Testis (tissue), 3 donors: ENCODE data around the gene BTK. TPM values are rescaled to one million over a fixed set of nuclear protein-coding genes. Genes with fewer than 3 reads are reported as not detected.

Source experiments
- DNase-seq: peaks from one replicate; pipeline ENCODE4 v3.0.0-alpha.2; 2019
- H3K27ac ChIP-seq, 2 donors: fragments of 200-600 bp; sonication (generic); one replicate each; pipeline ENCODE4 v1.5.1; 2019
- H3K27me3 ChIP-seq: fragments of 200-600 bp; sonication (generic); one replicate; pipeline ENCODE4 v1.5.1; 2019
- H3K36me3 ChIP-seq: fragments of 200-600 bp; sonication (generic); one replicate; pipeline ENCODE4 v1.5.1; 2017; ENCODE audit warnings: low read depth; ENCODE audit errors: missing control alignments
- H3K4me1 ChIP-seq: fragments of 200-600 bp; sonication (generic); one replicate; pipeline ENCODE4 v1.5.1; 2019
- H3K4me3 ChIP-seq, 2 donors: fragments of 200-600 bp; sonication (generic); one replicate each; pipeline ENCODE4 v1.5.1; 2017 to 2019
- H3K9me3 ChIP-seq: fragments of 200-600 bp; sonication (generic); one replicate; pipeline ENCODE4 v1.5.1; 2017
- POLR2A ChIP-seq: fragments of 450-650 bp; IDR thresholded peaks from one replicate; pipeline ENCODE4 v1.6.1; 2017; ENCODE audit warnings: antibody characterized with exemption, mild to moderate bottlenecking, moderate library complexity
- WGBS, 2 donors: methylation state at CpG; one replicate each; pipeline ENCODE4 v1.1.5; 2018; 5-methylcytosine and 5-hydroxymethylcytosine counted together
- intact Hi-C: fragments of 100-400 bp; cut with DNase I; formaldehyde crosslinking; loops from one replicate; pipeline ENCODE4 v1.15.1; 2023; ENCODE audit warnings: low total_unique reads
- polyA plus RNA-seq: library from polyadenylated mRNA; stranded (reverse); fragments of 350-450 nt; fragmentation: Illumina TruSeq; extraction: RNeasy Lipid Tissue Mini Kit (QIAGEN cat#74804); gene quantifications from one replicate; pipeline ENCODE4 v1.2.3, GENCODE V29; 2014; ENCODE audit warnings: low read depth, low replicate concordance; ENCODE audit not compliant: insufficient read depth
- total RNA-seq, 2 donors: library from RNA; depleted of rRNA; stranded (reverse); fragments of >200 nt; gene quantifications; one replicate each; pipeline ENCODE4 v1.2.3, GENCODE V29; 2016
- TF ChIP-seq, protein P1 (sequence below), 3 experiments: fragments of 450-650 bp in 2 of 3; fragments of 200-600 bp in 1 of 3; sonication (generic) in 1 of 3; IDR thresholded peaks; one replicate each; pipeline ENCODE4 v1.5.1; 2016 to 2019; ENCODE audit warnings: antibody characterized with exemption in 3 of 3, mild to moderate bottlenecking in 2 of 3, moderate library complexity in 1 of 3

Gene BTK
- total and polyA plus RNA-seq, 3 donors from 2014 or later: 3.6 to 6.9 (median 3.9) TPM

DNA sequence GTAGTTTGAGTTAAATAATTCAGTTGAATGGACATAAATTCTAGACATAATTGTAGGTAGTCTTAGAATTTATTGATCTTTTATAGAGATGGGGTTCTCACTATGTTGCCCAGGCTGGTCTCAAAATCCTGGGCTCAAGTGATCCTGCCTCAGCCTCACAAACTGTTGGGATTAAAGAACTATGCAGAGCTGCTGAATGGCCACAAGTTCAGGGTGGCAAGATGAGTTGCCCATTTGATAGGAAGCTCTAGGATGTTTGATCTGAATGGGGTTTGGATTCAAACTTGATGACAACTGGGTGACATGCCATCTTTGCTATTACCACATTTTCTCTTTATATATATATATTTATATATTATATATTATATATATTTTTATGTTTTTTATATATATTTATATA is 8.4 kb upstream of the BTK start:
- intact Hi-C loops: no loop called here
- no peaks in the 10 kb centered on the region for H3K9me3 ChIP-seq
- no peaks in the 10 kb centered on the region for H3K4me1 ChIP-seq
- TF ChIP-seq, protein P1, sequence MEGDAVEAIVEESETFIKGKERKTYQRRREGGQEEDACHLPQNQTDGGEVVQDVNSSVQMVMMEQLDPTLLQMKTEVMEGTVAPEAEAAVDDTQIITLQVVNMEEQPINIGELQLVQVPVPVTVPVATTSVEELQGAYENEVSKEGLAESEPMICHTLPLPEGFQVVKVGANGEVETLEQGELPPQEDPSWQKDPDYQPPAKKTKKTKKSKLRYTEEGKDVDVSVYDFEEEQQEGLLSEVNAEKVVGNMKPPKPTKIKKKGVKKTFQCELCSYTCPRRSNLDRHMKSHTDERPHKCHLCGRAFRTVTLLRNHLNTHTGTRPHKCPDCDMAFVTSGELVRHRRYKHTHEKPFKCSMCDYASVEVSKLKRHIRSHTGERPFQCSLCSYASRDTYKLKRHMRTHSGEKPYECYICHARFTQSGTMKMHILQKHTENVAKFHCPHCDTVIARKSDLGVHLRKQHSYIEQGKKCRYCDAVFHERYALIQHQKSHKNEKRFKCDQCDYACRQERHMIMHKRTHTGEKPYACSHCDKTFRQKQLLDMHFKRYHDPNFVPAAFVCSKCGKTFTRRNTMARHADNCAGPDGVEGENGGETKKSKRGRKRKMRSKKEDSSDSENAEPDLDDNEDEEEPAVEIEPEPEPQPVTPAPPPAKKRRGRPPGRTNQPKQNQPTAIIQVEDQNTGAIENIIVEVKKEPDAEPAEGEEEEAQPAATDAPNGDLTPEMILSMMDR (IDR thresholded peaks at IDR 0.05): no peak
- no peak for TF ChIP-seq POLR2A
- DNase-seq: no peak
- no peak overlapping the region for H3K27ac ChIP-seq
- no peaks in the 10 kb centered on the region for H3K27me3 ChIP-seq
- no peaks in the 10 kb centered on the region for H3K36me3 ChIP-seq
- no peak overlapping the region for H3K4me3 ChIP-seq

DNA sequence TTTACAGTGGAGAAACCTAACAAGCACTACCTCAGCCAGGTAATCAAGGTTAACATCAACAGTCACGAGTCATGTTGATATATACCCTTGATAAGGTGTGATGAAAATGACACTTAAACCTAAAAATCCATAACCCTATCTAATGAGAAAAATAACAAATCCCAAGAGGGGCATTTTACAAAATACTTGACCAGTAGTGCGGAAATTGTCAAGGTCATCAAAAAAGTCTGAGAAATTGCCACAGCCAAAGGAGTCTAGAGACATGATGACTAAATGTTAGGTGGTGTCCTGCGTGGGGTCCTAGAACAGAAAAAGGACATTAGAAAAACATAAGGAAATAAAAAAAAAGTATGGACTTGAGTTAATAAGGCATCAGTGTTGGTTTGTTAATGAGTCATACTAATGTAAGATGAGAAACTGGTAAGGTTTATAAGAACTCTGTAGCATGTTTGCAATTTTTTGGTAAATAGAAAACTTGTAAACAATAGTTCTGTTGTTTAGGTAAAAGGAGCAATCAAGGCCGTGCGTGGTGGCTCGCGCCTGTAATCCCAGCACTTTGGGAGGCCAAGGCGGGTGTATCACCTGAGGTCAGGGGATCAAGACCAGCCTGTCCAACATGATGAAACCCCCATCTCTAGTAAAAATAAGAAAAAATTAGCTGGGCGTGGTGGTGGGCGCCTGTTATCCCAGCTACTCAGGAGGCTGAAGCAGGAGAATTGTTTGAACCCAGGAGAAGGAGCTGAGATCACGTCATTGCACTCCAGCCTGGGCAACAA is 7.7 kb upstream of the BTK start:
- no peak overlapping the region for H3K27ac ChIP-seq
- H3K27me3 ChIP-seq: no peaks in the 10 kb centered on the region
- intact Hi-C loops: no loop called here
- no peaks in the 10 kb centered on the region for H3K36me3 ChIP-seq
- no peak overlapping the region for H3K4me3 ChIP-seq
- WGBS, 2 donors: 74 to 82% methylated on average over 9 to 11 of the region's 11 CpGs
- H3K4me1 ChIP-seq: no peaks in the 10 kb centered on the region
- TF ChIP-seq, protein P1 (IDR thresholded peaks at IDR 0.05): no peak
- no peak for TF ChIP-seq POLR2A
- no peak for DNase-seq
- no peaks in the 10 kb centered on the region for H3K9me3 ChIP-seq

DNA sequence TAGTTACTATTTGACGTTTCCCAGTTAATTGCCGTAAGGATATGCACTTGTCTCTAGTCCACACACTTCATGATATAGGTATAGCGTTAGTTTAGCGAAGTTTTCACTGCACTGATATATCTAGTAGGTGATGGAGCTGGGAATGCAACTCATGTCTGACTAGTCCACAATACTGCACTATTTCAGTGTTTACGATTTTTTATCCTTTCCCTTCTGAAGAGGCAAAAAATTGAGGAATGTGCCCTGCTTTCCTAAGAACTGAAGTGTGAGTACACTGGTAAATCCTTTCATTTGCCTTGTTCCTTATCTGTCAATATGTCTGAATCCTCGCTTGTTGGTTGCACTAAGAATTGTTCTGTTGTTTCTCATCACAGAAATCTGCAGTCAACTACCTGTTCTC is 5.8 kb upstream of the BTK start:
- DNase-seq: no peak
- no peaks in the 10 kb centered on the region for H3K4me1 ChIP-seq
- H3K9me3 ChIP-seq: no peaks in the 10 kb centered on the region
- H3K4me3 ChIP-seq: no peak overlapping the region
- no peaks in the 10 kb centered on the region for H3K36me3 ChIP-seq
- H3K27me3 ChIP-seq: no peaks in the 10 kb centered on the region
- intact Hi-C loops: no loop called here
- TF ChIP-seq, protein P1 (IDR thresholded peaks at IDR 0.05): no peak
- TF ChIP-seq POLR2A: no peak
- WGBS, 2 donors: 22 to 31% methylated on average over 6 of the region's 6 CpGs
- H3K27ac ChIP-seq: no peak overlapping the region

DNA sequence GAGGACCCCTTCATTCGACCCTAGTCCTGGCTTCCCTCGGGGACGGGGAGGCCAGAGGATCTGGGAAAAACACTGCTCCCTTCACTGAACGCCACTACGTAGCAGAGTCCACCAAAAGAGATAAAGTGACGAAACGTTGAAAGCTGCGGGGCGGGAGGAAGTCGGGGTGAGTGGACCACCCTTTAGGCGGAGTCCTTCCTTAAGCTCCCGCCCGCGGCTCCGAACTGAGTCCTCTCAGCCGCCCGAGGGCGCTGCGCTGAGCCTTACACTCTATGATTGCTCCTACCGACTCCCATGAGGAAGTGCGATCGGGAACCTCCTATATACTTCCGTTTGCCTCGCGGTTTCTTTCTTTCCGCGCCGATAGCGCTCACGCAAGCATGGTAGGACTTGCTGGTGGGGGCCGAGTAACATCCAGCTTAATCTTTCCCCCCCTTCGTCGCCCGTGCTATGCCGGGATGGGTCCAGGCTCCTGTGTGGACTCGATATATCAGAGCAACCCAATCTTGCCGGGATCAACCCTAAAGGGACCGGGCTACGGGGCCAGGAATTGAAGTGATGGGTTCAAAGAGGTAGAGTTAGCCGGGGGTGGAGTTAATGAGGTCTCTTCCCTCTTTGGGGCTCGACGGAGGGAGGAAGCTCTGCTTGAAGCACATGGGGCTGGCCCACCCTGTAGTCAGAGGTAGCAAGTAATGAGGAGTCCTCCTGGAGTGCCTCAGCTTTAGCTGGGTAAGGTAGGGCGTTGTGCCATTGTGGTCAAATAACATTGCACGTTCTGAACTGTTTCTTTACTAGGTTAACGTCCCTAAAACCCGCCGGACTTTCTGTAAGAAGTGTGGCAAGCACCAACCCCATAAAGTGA is 4.9 kb upstream of the BTK start, which contains the start of gene RPL36A:
TSS of gene RPL36A (plus strand) at position 348 of the 862 bp plus-strand sequence. CDS start at position 381, 33 bp downstream.
- Histone ChIP-seq H3K36me3 (no peaks in the 10 kb centered on the region), H3K4me1 (no peaks in the 10 kb centered on the region), H3K27ac (peak within 1 kb of the TSS; percentile 31 to 45), H3K9me3 (no peaks in the 10 kb centered on the region), H3K27me3 (no peaks in the 10 kb centered on the region), H3K4me3 (peak within 1 kb of the TSS; percentile 58 to 68)
- 0 to 2% methylated on average over 25 to 44 of the region's 47 CpGs for WGBS, 2 donors
- intact Hi-C loops: no loop called here
- TF ChIP-seq, protein P1 (IDR thresholded peaks at IDR 0.05): peak in 2 of 3 experiments; percentile 54 to 65
- no peak for TF ChIP-seq POLR2A
- DNase-seq: peak; percentile 91
